Testis (tissue), 2 donors: ENCODE measurements around the gene ANKRD55.

Experiments used
- POLR2A ChIP-seq: fragments of 450-650 bp; IDR thresholded peaks from one replicate; pipeline ENCODE4 v1.6.1; 2017; ENCODE audit warnings: antibody characterized with exemption, mild to moderate bottlenecking, moderate library complexity
- TF ChIP-seq, protein P1 (sequence below), 3 experiments: fragments of 450-650 bp in 2 of 3; fragments of 200-600 bp in 1 of 3; sonication (generic) in 1 of 3; IDR thresholded peaks; one replicate each; pipeline ENCODE4 v1.5.1; 2016 to 2019; ENCODE audit warnings: antibody characterized with exemption in 3 of 3, mild to moderate bottlenecking in 2 of 3, moderate library complexity in 1 of 3

DNA sequence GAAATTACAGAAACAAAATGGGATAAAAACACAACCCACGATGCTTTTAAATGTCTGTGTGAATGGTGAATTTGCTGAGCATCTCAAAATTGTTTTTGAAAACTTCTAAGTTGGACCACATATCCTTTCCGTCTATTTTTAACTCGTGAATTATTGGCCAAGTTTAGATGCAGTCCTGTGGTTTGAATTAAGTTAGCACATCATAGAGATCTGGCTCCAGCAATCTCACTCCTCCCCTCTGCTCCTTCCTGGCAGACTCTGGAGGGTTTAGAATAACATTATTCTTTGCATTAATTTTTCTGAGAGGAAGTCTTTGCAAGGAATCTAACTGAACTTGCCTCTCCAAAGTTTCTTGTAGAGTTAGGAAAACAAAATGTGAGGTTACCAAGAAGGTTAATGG lies 14.5 kb upstream of the ANKRD55 start:
- TF ChIP-seq, protein P1, sequence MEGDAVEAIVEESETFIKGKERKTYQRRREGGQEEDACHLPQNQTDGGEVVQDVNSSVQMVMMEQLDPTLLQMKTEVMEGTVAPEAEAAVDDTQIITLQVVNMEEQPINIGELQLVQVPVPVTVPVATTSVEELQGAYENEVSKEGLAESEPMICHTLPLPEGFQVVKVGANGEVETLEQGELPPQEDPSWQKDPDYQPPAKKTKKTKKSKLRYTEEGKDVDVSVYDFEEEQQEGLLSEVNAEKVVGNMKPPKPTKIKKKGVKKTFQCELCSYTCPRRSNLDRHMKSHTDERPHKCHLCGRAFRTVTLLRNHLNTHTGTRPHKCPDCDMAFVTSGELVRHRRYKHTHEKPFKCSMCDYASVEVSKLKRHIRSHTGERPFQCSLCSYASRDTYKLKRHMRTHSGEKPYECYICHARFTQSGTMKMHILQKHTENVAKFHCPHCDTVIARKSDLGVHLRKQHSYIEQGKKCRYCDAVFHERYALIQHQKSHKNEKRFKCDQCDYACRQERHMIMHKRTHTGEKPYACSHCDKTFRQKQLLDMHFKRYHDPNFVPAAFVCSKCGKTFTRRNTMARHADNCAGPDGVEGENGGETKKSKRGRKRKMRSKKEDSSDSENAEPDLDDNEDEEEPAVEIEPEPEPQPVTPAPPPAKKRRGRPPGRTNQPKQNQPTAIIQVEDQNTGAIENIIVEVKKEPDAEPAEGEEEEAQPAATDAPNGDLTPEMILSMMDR (IDR thresholded peaks at IDR 0.05) = no peak
- no peak for TF ChIP-seq POLR2A
